Measurements from ENCODE around the gene PTCD3.

The PTCD3 gene

GRCh38 chr2:86107031-86107430, 996 bp downstream of the PTCD3 start:
- H3K36me3 Mint-ChIP-seq (ENCODE audit: low read depth), result peaks cover 72% of the 10 kb centered on the region
- peak overlapping the region; percentile 97 for H3K27ac Mint-ChIP-seq
- ATAC-seq, result no peak
- H3K9me3 Mint-ChIP-seq, result no peaks in the 10 kb centered on the region
- peaks cover 46% of the 10 kb centered on the region for H3K4me1 Mint-ChIP-seq
- no peak for DNase-seq
- no peaks in the 10 kb centered on the region for H3K27me3 Mint-ChIP-seq
- peak overlapping the region; percentile 93 for H3K4me3 Mint-ChIP-seq

- DNase-seq (no peak), ATAC-seq (no peak)
- no peak overlapping the region for H3K27ac Mint-ChIP-seq
- H3K36me3 Mint-ChIP-seq (ENCODE audit: low read depth), result peaks cover 66% of the 10 kb centered on the region
- no peak overlapping the region for H3K4me3 Mint-ChIP-seq
- H3K4me1 Mint-ChIP-seq, result no peaks in the 10 kb centered on the region
- H3K27me3 Mint-ChIP-seq, result no peaks in the 10 kb centered on the region
- H3K9me3 Mint-ChIP-seq, result no peaks in the 10 kb centered on the region
These were observed 12.1 kb downstream of the PTCD3 start for GRCh38 chr2:86118130-86118529.

- H3K36me3 Mint-ChIP-seq (ENCODE audit: low read depth), result peaks cover 77% of the 10 kb centered on the region
- DNase-seq (no peak), ATAC-seq (no peak)
- H3K27ac Mint-ChIP-seq, result no peak overlapping the region
- no peaks in the 10 kb centered on the region for H3K9me3 Mint-ChIP-seq
- H3K4me3 Mint-ChIP-seq, result no peak overlapping the region
- no peaks in the 10 kb centered on the region for H3K27me3 Mint-ChIP-seq
- no peaks in the 10 kb centered on the region for H3K4me1 Mint-ChIP-seq
These were observed 17.4 kb downstream of the PTCD3 start for GRCh38 chr2:86123328-86123925.

GRCh38 chr2:86124683-86125082, 18.6 kb downstream of the PTCD3 start:
- no peaks in the 10 kb centered on the region for H3K27me3 Mint-ChIP-seq
- no peak overlapping the region for H3K4me3 Mint-ChIP-seq
- no peak overlapping the region for H3K27ac Mint-ChIP-seq
- H3K36me3 Mint-ChIP-seq (ENCODE audit: low read depth), result peaks cover 77% of the 10 kb centered on the region
- H3K9me3 Mint-ChIP-seq, result no peaks in the 10 kb centered on the region
- DNase-seq (no peak), ATAC-seq (no peak)
- no peaks in the 10 kb centered on the region for H3K4me1 Mint-ChIP-seq

GRCh38 chr2:86134709-86135108, 28.7 kb downstream of the PTCD3 start:
- Mint-ChIP-seq H3K27ac (no peak overlapping the region), H3K9me3 (no peaks in the 10 kb centered on the region), H3K27me3 (no peaks in the 10 kb centered on the region), H3K4me1 (peaks cover 7% of the 10 kb centered on the region), H3K36me3 (ENCODE audit: low read depth) (peaks cover 86% of the 10 kb centered on the region), H3K4me3 (no peak overlapping the region)
- no peak for DNase-seq
- ATAC-seq, result no peak

- Mint-ChIP-seq H3K27me3 (no peaks in the 10 kb centered on the region), H3K36me3 (ENCODE audit: low read depth) (peaks cover 85% of the 10 kb centered on the region), H3K4me1 (peaks cover 7% of the 10 kb centered on the region), H3K27ac (no peak overlapping the region), H3K9me3 (no peaks in the 10 kb centered on the region), H3K4me3 (no peak overlapping the region)
- no peak for ATAC-seq
- DNase-seq, result no peak
These were observed 29.6 kb downstream of the PTCD3 start for GRCh38 chr2:86135653-86136052.

GRCh38 chr2:86136141-86136540, 30.1 kb downstream of the PTCD3 start:
- Mint-ChIP-seq H3K27me3 (no peaks in the 10 kb centered on the region), H3K27ac (no peak overlapping the region), H3K9me3 (no peaks in the 10 kb centered on the region), H3K4me3 (no peak overlapping the region), H3K36me3 (ENCODE audit: low read depth) (peaks cover 83% of the 10 kb centered on the region), H3K4me1 (peaks cover 7% of the 10 kb centered on the region)
- no peak for DNase-seq
- no peak for ATAC-seq

- Mint-ChIP-seq H3K4me1 (peaks cover 7% of the 10 kb centered on the region), H3K9me3 (no peaks in the 10 kb centered on the region), H3K36me3 (ENCODE audit: low read depth) (peaks cover 76% of the 10 kb centered on the region), H3K4me3 (no peak overlapping the region), H3K27me3 (no peaks in the 10 kb centered on the region), H3K27ac (peak overlapping the region; percentile 73)
- ATAC-seq (peak; percentile 30), DNase-seq (no peak)
These were observed 32.9 kb downstream of the PTCD3 start for GRCh38 chr2:86138736-86139625.

GRCh38 chr2:86139981-86140380, 33.9 kb downstream of the PTCD3 start:
- DNase-seq (no peak), ATAC-seq (no peak)
- Mint-ChIP-seq H3K27me3 (no peaks in the 10 kb centered on the region), H3K4me3 (no peak overlapping the region), H3K27ac (peak overlapping the region; percentile 9), H3K36me3 (ENCODE audit: low read depth) (peaks cover 75% of the 10 kb centered on the region), H3K4me1 (peaks cover 7% of the 10 kb centered on the region), H3K9me3 (no peaks in the 10 kb centered on the region)

GRCh38 chr2:86140969-86141392, 34.9 kb downstream of the PTCD3 start:
- Mint-ChIP-seq H3K36me3 (ENCODE audit: low read depth) (peaks cover 68% of the 10 kb centered on the region), H3K27me3 (no peaks in the 10 kb centered on the region), H3K4me3 (no peak overlapping the region), H3K9me3 (no peaks in the 10 kb centered on the region), H3K4me1 (peaks cover 7% of the 10 kb centered on the region), H3K27ac (peak overlapping the region; percentile 15)
- DNase-seq, result no peak
- ATAC-seq, result no peak

- no peak for DNase-seq
- H3K36me3 Mint-ChIP-seq (ENCODE audit: low read depth), result peaks cover 65% of the 10 kb centered on the region
- peak overlapping the region; percentile 59 for H3K27ac Mint-ChIP-seq
These were observed 36.6 kb downstream of the PTCD3 start for GRCh38 chr2:86142436-86143257.

GRCh38 chr2:86143307-86143706, 37.3 kb downstream of the PTCD3 start:
- DNase-seq, result no peak
- H3K27ac Mint-ChIP-seq, result peak overlapping the region; percentile 59
- H3K27me3 Mint-ChIP-seq, result no peaks in the 10 kb centered on the region
- no peak overlapping the region for H3K4me3 Mint-ChIP-seq
- ATAC-seq, result no peak
- H3K4me1 Mint-ChIP-seq, result peaks cover 14% of the 10 kb centered on the region
- H3K9me3 Mint-ChIP-seq, result no peaks in the 10 kb centered on the region
- H3K36me3 Mint-ChIP-seq (ENCODE audit: low read depth), result peaks cover 64% of the 10 kb centered on the region

More at GRCh38 chr2:86142436-86143257, 36.6 kb downstream of the PTCD3 start:
- Mint-ChIP-seq H3K9me3 (no peaks in the 10 kb centered on the region), H3K27me3 (no peaks in the 10 kb centered on the region), H3K4me3 (no peak overlapping the region), H3K4me1 (peaks cover 8% of the 10 kb centered on the region)
- no peak for ATAC-seq

GRCh38 chr2:86143926-86144685, 38.1 kb downstream of the PTCD3 start:
- ATAC-seq (no peak), DNase-seq (no peak)
- peaks cover 9% of the 10 kb centered on the region for H3K4me1 Mint-ChIP-seq
- H3K27me3 Mint-ChIP-seq, result no peaks in the 10 kb centered on the region
- no peak overlapping the region for H3K4me3 Mint-ChIP-seq
- H3K27ac Mint-ChIP-seq, result peak overlapping the region; percentile 57
- H3K9me3 Mint-ChIP-seq, result no peaks in the 10 kb centered on the region
- H3K36me3 Mint-ChIP-seq (ENCODE audit: low read depth), result peaks cover 63% of the 10 kb centered on the region

GRCh38 chr2:86147793-86148192, 41.8 kb downstream of the PTCD3 start:
- Mint-ChIP-seq H3K4me3 (no peak overlapping the region), H3K27ac (peak overlapping the region; percentile 78), H3K36me3 (ENCODE audit: low read depth) (peaks cover 68% of the 10 kb centered on the region), H3K4me1 (peaks cover 7% of the 10 kb centered on the region), H3K9me3 (no peaks in the 10 kb centered on the region), H3K27me3 (no peaks in the 10 kb centered on the region)
- ATAC-seq (peak; percentile 52), DNase-seq (no peak)

All from activated naive CD8-positive, alpha-beta T cell treated with anti-CD3 and anti-CD28 coated beads, Interleukin-2, amount 50 U/mL, for 24 hours (primary cell).